C4-2B (cell line): ENCODE results near the gene CEP44.

Source experiments
- ZFX ChIP-seq: fragments of 450-650 bp; IDR thresholded peaks from 2 replicates; pipeline ENCODE4 v1.6.1; 2017
- TF ChIP-seq, protein P1 (sequence below): fragments of 450-650 bp; conservative IDR thresholded peaks from 2 replicates; pipeline ENCODE4 v1.5.1; 2017; ENCODE audit warnings: mild to moderate bottlenecking

DNA sequence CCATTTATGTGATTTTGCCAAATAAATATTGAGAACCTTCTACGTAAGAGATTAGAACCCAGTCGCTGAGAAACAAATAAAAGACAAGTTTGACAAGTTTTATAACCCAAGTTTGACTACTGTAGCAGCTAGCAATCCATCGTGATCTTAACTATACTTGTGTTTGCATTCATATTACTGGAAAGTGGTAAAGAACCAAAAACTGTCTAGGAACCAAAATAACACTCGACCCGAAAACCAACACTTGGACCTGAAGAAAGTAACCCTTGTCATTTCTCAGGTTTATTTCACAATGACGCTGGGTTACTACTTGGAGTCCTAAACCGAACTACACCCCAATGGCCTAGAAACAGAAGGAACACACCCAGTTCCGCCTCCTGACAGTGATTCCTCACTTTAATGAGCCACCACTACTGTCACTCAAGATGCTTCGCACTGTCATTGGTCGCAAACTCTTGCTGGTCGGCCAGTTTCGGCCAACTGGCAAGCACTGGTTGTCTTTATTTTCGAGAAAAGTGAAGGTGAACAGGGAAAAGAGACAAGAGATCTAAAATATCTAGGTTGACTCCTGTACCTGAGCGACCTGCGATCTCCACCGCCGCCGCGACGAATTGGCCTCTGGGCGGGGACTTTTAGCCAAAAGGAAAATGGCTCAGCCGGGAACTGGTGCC, 740 bp upstream of the CEP44 start:
- TF ChIP-seq, protein P1, sequence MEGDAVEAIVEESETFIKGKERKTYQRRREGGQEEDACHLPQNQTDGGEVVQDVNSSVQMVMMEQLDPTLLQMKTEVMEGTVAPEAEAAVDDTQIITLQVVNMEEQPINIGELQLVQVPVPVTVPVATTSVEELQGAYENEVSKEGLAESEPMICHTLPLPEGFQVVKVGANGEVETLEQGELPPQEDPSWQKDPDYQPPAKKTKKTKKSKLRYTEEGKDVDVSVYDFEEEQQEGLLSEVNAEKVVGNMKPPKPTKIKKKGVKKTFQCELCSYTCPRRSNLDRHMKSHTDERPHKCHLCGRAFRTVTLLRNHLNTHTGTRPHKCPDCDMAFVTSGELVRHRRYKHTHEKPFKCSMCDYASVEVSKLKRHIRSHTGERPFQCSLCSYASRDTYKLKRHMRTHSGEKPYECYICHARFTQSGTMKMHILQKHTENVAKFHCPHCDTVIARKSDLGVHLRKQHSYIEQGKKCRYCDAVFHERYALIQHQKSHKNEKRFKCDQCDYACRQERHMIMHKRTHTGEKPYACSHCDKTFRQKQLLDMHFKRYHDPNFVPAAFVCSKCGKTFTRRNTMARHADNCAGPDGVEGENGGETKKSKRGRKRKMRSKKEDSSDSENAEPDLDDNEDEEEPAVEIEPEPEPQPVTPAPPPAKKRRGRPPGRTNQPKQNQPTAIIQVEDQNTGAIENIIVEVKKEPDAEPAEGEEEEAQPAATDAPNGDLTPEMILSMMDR: no peak
- no peak for TF ChIP-seq ZFX
